Smooth muscle cell (in vitro differentiated cells): Measurements from ENCODE around the gene CPA4. TPM values are rescaled to one million over a fixed set of nuclear protein-coding genes. Genes with fewer than 3 reads are reported as not detected.

Source experiments
- DNase-seq: peaks from one replicate; lab custom pipeline; 2025; ENCODE audit not compliant: unreplicated experiment; lab: John Stamatoyannopoulos, UW
- H2AFZ ChIP-seq: fragments of 200-600 bp; sonication (generic); 2 replicates; pipeline ENCODE4 v1.6.0; 2016; ENCODE audit warnings: antibody characterized with exemption, low read depth, mild to moderate bottlenecking
- H3F3A ChIP-seq: fragments of 200-600 bp; sonication (generic); 2 replicates; pipeline ENCODE4 v1.6.0; 2017; ENCODE audit warnings: antibody characterized with exemption, low read depth
- H3K27ac ChIP-seq: fragments of 200-600 bp; sonication (generic); 2 replicates; pipeline ENCODE4 v1.5.1; 2016; ENCODE audit warnings: low read depth, mild to moderate bottlenecking
- H3K27me3 ChIP-seq: fragments of 200-600 bp; sonication (generic); 2 replicates; pipeline ENCODE4 v1.6.1; 2016; ENCODE audit warnings: low read depth, mild to moderate bottlenecking
- H3K36me3 ChIP-seq: fragments of 200-600 bp; sonication (generic); 2 replicates; pipeline ENCODE4 v1.5.1; 2016; ENCODE audit warnings: low read depth
- H3K4me1 ChIP-seq: fragments of 200-600 bp; sonication (generic); 2 replicates; pipeline ENCODE4 v1.5.1; 2016; ENCODE audit warnings: low read depth
- H3K4me2 ChIP-seq: fragments of 200-600 bp; sonication (generic); 2 replicates; pipeline ENCODE4 v1.6.0; 2016; ENCODE audit warnings: mild to moderate bottlenecking
- H3K4me3 ChIP-seq: fragments of 200-600 bp; sonication (generic); 2 replicates; pipeline ENCODE4 v1.5.1; 2016; ENCODE audit warnings: mild to moderate bottlenecking
- H3K79me2 ChIP-seq: fragments of 200-600 bp; sonication (generic); 2 replicates; pipeline ENCODE4 v1.6.0; 2016; ENCODE audit warnings: low read depth, mild to moderate bottlenecking
- H3K9ac ChIP-seq: fragments of 200-600 bp; sonication (generic); 2 replicates; pipeline ENCODE4 v1.6.0; 2016; ENCODE audit warnings: low read depth
- H3K9me3 ChIP-seq: fragments of 200-600 bp; sonication (generic); replicated peaks from 2 replicates; pipeline ENCODE4 v1.5.1; 2016; ENCODE audit warnings: low read depth
- H4K20me1 ChIP-seq: fragments of 200-600 bp; sonication (generic); 2 replicates; pipeline ENCODE4 v1.6.0; 2016; ENCODE audit warnings: low read depth
- CTCF ChIP-seq: fragments of 200-600 bp; sonication (generic); IDR thresholded peaks from 2 replicates; pipeline ENCODE4 v1.5.1; 2017; ENCODE audit warnings: borderline replicate concordance, mild to moderate bottlenecking, antibody characterized with exemption; ENCODE audit not compliant: insufficient read depth, poor library complexity, severe bottlenecking
- WGBS: methylation state at CpG from one replicate; pipeline ENCODE4 v1.1.7; 2016; ENCODE audit warnings: low lambda C conversion rate; 5-methylcytosine and 5-hydroxymethylcytosine counted together
- polyA plus RNA-seq: library from polyadenylated mRNA; unstranded; fragments of >200 nt; fragmentation: Nextera tagmentation; extraction: Ambion mirVana; gene quantifications from 2 replicates; pipeline ENCODE4 v1.2.1, GENCODE V29; 2016
- total RNA-seq: library from RNA; depleted of rRNA; stranded (reverse); fragments of >200 nt; gene quantifications from 2 replicates; pipeline ENCODE4 v1.2.3, GENCODE V29; 2014

The CPA4 gene
- total and polyA plus RNA-seq, 2 experiments from 2014 or later: 8.8 to 12.3 TPM

- Histone ChIP-seq H3K79me2 (no peaks in the 10 kb centered on the region), H4K20me1 (no peaks in the 10 kb centered on the region), H3K9ac (no peak overlapping the region), H3K36me3 (no peaks in the 10 kb centered on the region), H2AFZ (no peak overlapping the region), H3K4me3 (no peak overlapping the region), H3F3A (peaks cover 10% of the 10 kb centered on the region), H3K27ac (no peak overlapping the region), H3K4me1 (no peaks in the 10 kb centered on the region), H3K27me3 (no peaks in the 10 kb centered on the region), H3K4me2 (no peak overlapping the region), H3K9me3 (no peaks in the 10 kb centered on the region)
- DNase-seq: no peak
- WGBS: 97% methylated on average over 10 of the region's 10 CpGs
- no peak for TF ChIP-seq CTCF
These were observed 31.5 kb downstream of the CPA4 start for GRCh38 chr7:130324306-130324943.

- no peak for DNase-seq
- Histone ChIP-seq H3K79me2 (no peaks in the 10 kb centered on the region), H4K20me1 (no peaks in the 10 kb centered on the region), H3K4me2 (no peak overlapping the region), H3K4me1 (no peaks in the 10 kb centered on the region), H3K9ac (no peak overlapping the region), H3K27me3 (no peaks in the 10 kb centered on the region), H3K36me3 (no peaks in the 10 kb centered on the region), H3K9me3 (no peaks in the 10 kb centered on the region), H3K27ac (no peak overlapping the region), H3K4me3 (no peak overlapping the region), H2AFZ (no peak overlapping the region), H3F3A (no peaks in the 10 kb centered on the region)
- WGBS: 54% methylated on average over 3 of the region's 3 CpGs
- TF ChIP-seq CTCF: no peak
These were observed 36.7 kb downstream of the CPA4 start for GRCh38 chr7:130329681-130330080.

- H3K4me3 ChIP-seq: no peak overlapping the region
- H3K9ac ChIP-seq: no peak overlapping the region
- 94% methylated on average over 4 of the region's 4 CpGs for WGBS
- no peaks in the 10 kb centered on the region for H3K36me3 ChIP-seq
- no peak overlapping the region for H2AFZ ChIP-seq
- TF ChIP-seq CTCF: no peak
- no peaks in the 10 kb centered on the region for H3K9me3 ChIP-seq
- no peaks in the 10 kb centered on the region for H3K4me1 ChIP-seq
- H3K4me2 ChIP-seq: no peak overlapping the region
- H3K27ac ChIP-seq: no peak overlapping the region
- H3K79me2 ChIP-seq: no peaks in the 10 kb centered on the region
- H4K20me1 ChIP-seq: no peaks in the 10 kb centered on the region
- no peak for DNase-seq
- H3F3A ChIP-seq: no peaks in the 10 kb centered on the region
- H3K27me3 ChIP-seq: no peaks in the 10 kb centered on the region
These were observed 39.5 kb downstream of the CPA4 start for GRCh38 chr7:130332259-130333053.

GRCh38 chr7:130333832-130334231 lies 40.9 kb downstream of the CPA4 start:
- WGBS: 77% methylated on average over 2 of the region's 2 CpGs

More at GRCh38 chr7:130333832-130334231, 40.9 kb downstream of the CPA4 start:
- H3K4me1 ChIP-seq: no peaks in the 10 kb centered on the region
- no peaks in the 10 kb centered on the region for H3K27me3 ChIP-seq
- no peaks in the 10 kb centered on the region for H3K36me3 ChIP-seq
- H3K27ac ChIP-seq: no peak overlapping the region
- no peaks in the 10 kb centered on the region for H4K20me1 ChIP-seq
- no peak for DNase-seq
- no peak for TF ChIP-seq CTCF
- no peaks in the 10 kb centered on the region for H3F3A ChIP-seq
- no peak overlapping the region for H3K9ac ChIP-seq
- no peak overlapping the region for H3K4me3 ChIP-seq
- no peak overlapping the region for H3K4me2 ChIP-seq
- H3K79me2 ChIP-seq: no peaks in the 10 kb centered on the region
- no peaks in the 10 kb centered on the region for H3K9me3 ChIP-seq
- peak overlapping the region; percentile 40 for H2AFZ ChIP-seq
